ENCODE results near the gene FOXN3.

FOXN3 gene

GRCh38 chr14:89382901-89383845, 33.9 kb downstream of the FOXN3 start:
- Histone ChIP-seq H3K4me3 (ENCODE audit: insufficient read length, low read depth) (no peak overlapping the region), H3K36me3 (ENCODE audit: insufficient read depth, insufficient read length, low read length) (peaks cover 10% of the 10 kb centered on the region), H3K9ac (ENCODE audit: insufficient read length, low read depth) (no peak overlapping the region), H3K9me3 (ENCODE audit: insufficient read depth, low read length) (peaks cover 7% of the 10 kb centered on the region; the same call in 1 of the 2 replicates), H3K4me1 (ENCODE audit: insufficient read depth, insufficient read length) (peaks cover 3% of the 10 kb centered on the region), H3K27me3 (ENCODE audit: insufficient read depth, insufficient read length) (no peaks in the 10 kb centered on the region)
- DNase-seq (ENCODE audit: low read depth, low spot score): no peak
- TF ChIP-seq ZNF274 (IDR thresholded peaks at IDR 0.05; ENCODE audit: low read depth, low read length): no peak
- no peak for TF ChIP-seq SUZ12 (IDR thresholded peaks at IDR 0.05; ENCODE audit: extremely low read depth, insufficient read depth, insufficient read length)
- TF ChIP-seq YY1 (IDR thresholded peaks at IDR 0.05; ENCODE audit: insufficient read depth, insufficient read length): no peak

GRCh38 chr14:89382487-89382886, 34.5 kb downstream of the FOXN3 start:
- Histone ChIP-seq H3K4me3 (ENCODE audit: insufficient read length, low read depth) (no peak overlapping the region), H3K9me3 (ENCODE audit: insufficient read depth, low read length) (peaks cover 7% of the 10 kb centered on the region; the same call in 1 of the 2 replicates), H3K4me1 (ENCODE audit: insufficient read depth, insufficient read length) (no peaks in the 10 kb centered on the region), H3K36me3 (ENCODE audit: insufficient read depth, insufficient read length, low read length) (peaks cover 13% of the 10 kb centered on the region), H3K9ac (ENCODE audit: insufficient read length, low read depth) (no peak overlapping the region), H3K27me3 (ENCODE audit: insufficient read depth, insufficient read length) (no peaks in the 10 kb centered on the region)
- no peak for TF ChIP-seq ZNF274 (IDR thresholded peaks at IDR 0.05; ENCODE audit: low read depth, low read length)
- no peak for TF ChIP-seq YY1 (IDR thresholded peaks at IDR 0.05; ENCODE audit: insufficient read depth, insufficient read length)
- no peak for TF ChIP-seq SUZ12 (IDR thresholded peaks at IDR 0.05; ENCODE audit: extremely low read depth, insufficient read depth, insufficient read length)
- DNase-seq (ENCODE audit: low read depth, low spot score): no peak

- Histone ChIP-seq H3K4me3 (ENCODE audit: insufficient read length, low read depth) (no peak overlapping the region), H3K4me1 (ENCODE audit: insufficient read depth, insufficient read length) (no peaks in the 10 kb centered on the region), H3K27me3 (ENCODE audit: insufficient read depth, insufficient read length) (no peaks in the 10 kb centered on the region), H3K9ac (ENCODE audit: insufficient read length, low read depth) (no peak overlapping the region), H3K36me3 (ENCODE audit: insufficient read depth, insufficient read length, low read length) (peaks cover 10% of the 10 kb centered on the region), H3K9me3 (ENCODE audit: insufficient read depth, low read length) (peaks cover 7% of the 10 kb centered on the region; the same call in 1 of the 2 replicates)
- TF ChIP-seq SUZ12 (IDR thresholded peaks at IDR 0.05; ENCODE audit: extremely low read depth, insufficient read depth, insufficient read length): no peak
- TF ChIP-seq ZNF274 (IDR thresholded peaks at IDR 0.05; ENCODE audit: low read depth, low read length): no peak
- no peak for TF ChIP-seq YY1 (IDR thresholded peaks at IDR 0.05; ENCODE audit: insufficient read depth, insufficient read length)
- DNase-seq (ENCODE audit: low read depth, low spot score): no peak
Measured at GRCh38 chr14:89379891-89380820, 36.9 kb downstream of the FOXN3 start.

GRCh38 chr14:89379006-89379405, 38.0 kb downstream of the FOXN3 start:
- no peak for DNase-seq (ENCODE audit: low read depth, low spot score)

GRCh38 chr14:89378119-89378518, 38.9 kb downstream of the FOXN3 start:
- Histone ChIP-seq H3K27me3 (ENCODE audit: insufficient read depth, insufficient read length) (no peaks in the 10 kb centered on the region), H3K9me3 (ENCODE audit: insufficient read depth, low read length) (peaks cover 7% of the 10 kb centered on the region; the same call in 1 of the 2 replicates), H3K4me1 (ENCODE audit: insufficient read depth, insufficient read length) (no peaks in the 10 kb centered on the region), H3K9ac (ENCODE audit: insufficient read length, low read depth) (no peak overlapping the region), H3K36me3 (ENCODE audit: insufficient read depth, insufficient read length, low read length) (peaks cover 10% of the 10 kb centered on the region), H3K4me3 (ENCODE audit: insufficient read length, low read depth) (no peak overlapping the region)
- no peak for DNase-seq (ENCODE audit: low read depth, low spot score)
- no peak for TF ChIP-seq SUZ12 (IDR thresholded peaks at IDR 0.05; ENCODE audit: extremely low read depth, insufficient read depth, insufficient read length)
- no peak for TF ChIP-seq YY1 (IDR thresholded peaks at IDR 0.05; ENCODE audit: insufficient read depth, insufficient read length)
- no peak for TF ChIP-seq ZNF274 (IDR thresholded peaks at IDR 0.05; ENCODE audit: low read depth, low read length)

More at GRCh38 chr14:89379006-89379405, 38.0 kb downstream of the FOXN3 start:
- Histone ChIP-seq H3K36me3 (ENCODE audit: insufficient read depth, insufficient read length, low read length) (peaks cover 10% of the 10 kb centered on the region), H3K9ac (ENCODE audit: insufficient read length, low read depth) (no peak overlapping the region), H3K4me3 (ENCODE audit: insufficient read length, low read depth) (no peak overlapping the region), H3K4me1 (ENCODE audit: insufficient read depth, insufficient read length) (no peaks in the 10 kb centered on the region), H3K27me3 (ENCODE audit: insufficient read depth, insufficient read length) (no peaks in the 10 kb centered on the region), H3K9me3 (ENCODE audit: insufficient read depth, low read length) (peaks cover 7% of the 10 kb centered on the region; the same call in 1 of the 2 replicates)
- TF ChIP-seq ZNF274 (IDR thresholded peaks at IDR 0.05; ENCODE audit: low read depth, low read length): no peak
- TF ChIP-seq YY1 (IDR thresholded peaks at IDR 0.05; ENCODE audit: insufficient read depth, insufficient read length): no peak
- no peak for TF ChIP-seq SUZ12 (IDR thresholded peaks at IDR 0.05; ENCODE audit: extremely low read depth, insufficient read depth, insufficient read length)

- Histone ChIP-seq H3K9me3 (ENCODE audit: insufficient read depth, low read length) (peaks cover 7% of the 10 kb centered on the region; the same call in 1 of the 2 replicates), H3K9ac (ENCODE audit: insufficient read length, low read depth) (no peak overlapping the region), H3K4me3 (ENCODE audit: insufficient read length, low read depth) (no peak overlapping the region), H3K27me3 (ENCODE audit: insufficient read depth, insufficient read length) (no peaks in the 10 kb centered on the region), H3K36me3 (ENCODE audit: insufficient read depth, insufficient read length, low read length) (peaks cover 7% of the 10 kb centered on the region), H3K4me1 (ENCODE audit: insufficient read depth, insufficient read length) (no peaks in the 10 kb centered on the region)
- DNase-seq (ENCODE audit: low read depth, low spot score): no peak
- TF ChIP-seq SUZ12 (IDR thresholded peaks at IDR 0.05; ENCODE audit: extremely low read depth, insufficient read depth, insufficient read length): no peak
Measured at GRCh38 chr14:89377544-89377943, 39.5 kb downstream of the FOXN3 start.

Data from NT2/D1 (cell line).